ENCODE results near the gene DCTD.

- TF ChIP-seq EZH2 (IDR thresholded peaks at IDR 0.05; ENCODE audit: borderline replicate concordance, low read depth, low read length, poor library complexity, severe bottlenecking) (no peak), CTCF (conservative IDR thresholded peaks at IDR 0.05; ENCODE audit: low read depth, low read length) (no peak)
Observed at GRCh38 chr4:182884040-182884439, 33.1 kb downstream of the DCTD start.
